GM12878 (cell line): Measurements from ENCODE around the gene SASH3. TPM values are rescaled to one million over a fixed set of nuclear protein-coding genes. Genes with fewer than 3 reads are reported as not detected.

Experiments used
- ATAC-seq: fragments of 200-7000 bp; cut with Tn5 transposase; 3 replicates; pipeline ENCODE4 v1.9.1; 2020; ENCODE audit warnings: mild to moderate bottlenecking, moderate library complexity
- BruUV-seq: library from RNA; stranded (reverse); fragments of 400-500 nt; replicated peaks from 2 replicates; lab custom pipeline; 2021; lab: Mats Ljungman, UMichigan
- CTCF ChIA-PET: fragments of 300-600 bp; sonication (Branson Sonifier 250); formaldehyde crosslinking; extraction: SDS; loops from one replicate; lab custom pipeline; 2021; ENCODE audit warnings: inconsistent platforms; lab: Yijun Ruan, JAX
- POLR2A ChIA-PET: fragments of 350-600 bp; formaldehyde crosslinking; extraction: SDS; loops from one replicate; lab custom pipeline; 2021; ENCODE audit warnings: inconsistent platforms; lab: Charles Lee
- RAD21 ChIA-PET: fragments of 300-600 bp; sonication (Branson Sonifier 250); formaldehyde crosslinking; loops from one replicate; lab custom pipeline; 2023; ENCODE audit warnings: antibody characterized with exemption; ENCODE audit not compliant: unreplicated experiment; lab: Charles Lee
- SMC1A ChIA-PET: fragments of 300-600 bp; sonication (Branson Sonifier 250); formaldehyde crosslinking; loops from one replicate; lab custom pipeline; 2023; ENCODE audit not compliant: unreplicated experiment, uncharacterized antibody; lab: Charles Lee
- DNase-seq: peaks from one replicate; pipeline ENCODE4 v3.0.0-alpha.2; 2011; ENCODE audit warnings: low read depth, low spot score
- FAIRE-seq: peaks from 3 replicates; lab custom pipeline; 2011; peaks lifted over from hg19 to GRCh38; lab: Jason Lieb, UNC
- H2AFZ ChIP-seq: 2 replicates; pipeline ENCODE4 v1.6.0; 2011; ENCODE audit warnings: low read depth, low read length, control low read depth; ENCODE audit not compliant: control insufficient read depth
- H3K27ac ChIP-seq: 2 replicates; pipeline ENCODE4 v1.5.1; 2011; ENCODE audit warnings: control low read depth; ENCODE audit not compliant: control insufficient read depth, insufficient read depth
- H3K27me3 ChIP-seq, 2 experiments: replicated peaks in 1 of 2; 2 replicates each; pipeline versions ENCODE4 v1.6.0 to v1.6.1; 2011; ENCODE audit warnings: low read length in 1 of 2; ENCODE audit not compliant: control insufficient read depth in 2 of 2, insufficient read depth in 2 of 2
- H3K36me3 ChIP-seq, 2 experiments: 2 replicates each; pipeline ENCODE4 v1.5.1; 2011; ENCODE audit warnings: low read length in 1 of 2; ENCODE audit not compliant: control insufficient read depth in 2 of 2, insufficient read depth in 2 of 2
- H3K4me1 ChIP-seq: 2 replicates; pipeline ENCODE4 v1.6.1; 2011; ENCODE audit warnings: mild to moderate bottlenecking, low read length, moderate library complexity, mixed read lengths; ENCODE audit not compliant: control insufficient read depth, insufficient read depth
- H3K4me2 ChIP-seq: 2 replicates; pipeline ENCODE4 v1.6.0; 2011; ENCODE audit warnings: control low read depth; ENCODE audit not compliant: control insufficient read depth, insufficient read depth
- H3K4me3 ChIP-seq: fragments of 200-600 bp; sonication (generic); 2 replicates; pipeline ENCODE4 v1.5.1; 2016
- H3K79me2 ChIP-seq: 2 replicates; pipeline ENCODE4 v1.6.0; 2011; ENCODE audit warnings: low read length; ENCODE audit not compliant: control insufficient read depth, insufficient read depth
- H3K9ac ChIP-seq: 2 replicates; pipeline ENCODE4 v1.8.0; 2011; ENCODE audit warnings: low read length, control low read depth, mixed read lengths; ENCODE audit not compliant: control insufficient read depth, insufficient read depth
- H3K9me3 ChIP-seq: replicated peaks from 3 replicates; pipeline ENCODE4 v1.5.1; 2011; ENCODE audit warnings: mild to moderate bottlenecking, low read length; ENCODE audit not compliant: control insufficient read depth, insufficient read depth
- H4K20me1 ChIP-seq: 2 replicates; pipeline ENCODE4 v1.6.0; 2011; ENCODE audit not compliant: control insufficient read depth, insufficient read depth
- RAD51 ChIP-seq: fragments of 450-650 bp; IDR thresholded peaks from 2 replicates; pipeline ENCODE4 v1.6.1; 2016; ENCODE audit warnings: moderate library complexity, mild to moderate bottlenecking, inconsistent platforms
- ZNF384 ChIP-seq: IDR thresholded peaks from 2 replicates; pipeline ENCODE4 v1.6.1; 2012; ENCODE audit warnings: low read depth, mild to moderate bottlenecking, low read length, improper control_type of control experiment, borderline replicate concordance
- ZNF687 ChIP-seq: fragments of 450-650 bp; IDR thresholded peaks from 2 replicates; pipeline ENCODE4 v1.6.1; 2017; ENCODE audit warnings: mild to moderate bottlenecking, moderate library complexity
- WGBS: methylation state at CpG from one replicate; pipeline ENCODE4 v1.1.6; 2016; ENCODE audit warnings: low lambda C conversion rate; ENCODE audit not compliant: insufficient replicate concordance, insufficient coverage; ENCODE audit errors: missing lambda C conversion rate; 5-methylcytosine and 5-hydroxymethylcytosine counted together
- in situ Hi-C: fragments of 300-500 bp; cut with MboI; formaldehyde crosslinking; loops from 9 replicates; pipeline ENCODE4 v1.14.3; 2018; ENCODE audit warnings: mixed read lengths
- intact Hi-C: fragments of 100-400 bp; cut with micrococcal nuclease; formaldehyde crosslinking; loops from one replicate; pipeline ENCODE4 v1.14.2; 2022; ENCODE audit not compliant: unreplicated experiment
- polyA plus RNA-seq, 11 experiments: library from polyadenylated mRNA; depleted of rRNA in 4 of 11; unstranded in 6 of 11; stranded (reverse) in 5 of 11; fragments of >200 nt; fragmentation: Nextera tagmentation in 4 of 11; fragmentation: Illumina TruSeq in 1 of 11; extraction: Ambion mirVana in 4 of 11; extraction: Trizol in 1 of 11; gene quantifications; 1 replicate in 1 of 11; 2 replicates in 10 of 11; pipeline versions ENCODE4 v1.2.1 to v1.2.3, GENCODE V29; 2011 to 2016; ENCODE audit warnings: inconsistent platforms in 2 of 11, missing spikeins in 2 of 11, low read depth in 1 of 11
- total RNA-seq, 4 experiments: library from RNA; depleted of rRNA in 3 of 4; stranded (reverse); fragments of >200 nt in 3 of 4; fragmentation: Illumina TruSeq in 1 of 4; extraction: Trizol in 1 of 4; gene quantifications; 2 replicates each; pipeline versions ENCODE4 v1.2.1 to v1.2.3, GENCODE V29; 2013 to 2021

SASH3 gene
- total and polyA plus RNA-seq, 10 of the 15 experiments (the other 5 are each of a cell fraction or from before 2014, with no cell fraction given): 23.1 to 233 (median 160) TPM

- TF ChIP-seq ZNF687: no peak
Observed at GRCh38 chrX:129824620-129825019, 44.9 kb downstream of the SASH3 start (continued).

GRCh38 chrX:129825746-129826505, 46.2 kb downstream of the SASH3 start:
- FAIRE-seq (no peak), DNase-seq (no peak), ATAC-seq (no peak)
- peak; percentile 21; the same call in 1 of the 2 replicates for TF ChIP-seq RAD51
- TF ChIP-seq ZNF384: no peak
- no peak overlapping the region for H3K4me2 ChIP-seq
- WGBS: 41% methylated on average over 4 of the region's 4 CpGs
- no peaks in the 10 kb centered on the region for H3K4me1 ChIP-seq
- no peak overlapping the region for H3K27ac ChIP-seq
- no peaks in the 10 kb centered on the region for H3K9me3 ChIP-seq
- H3K36me3 ChIP-seq: no peaks in the 10 kb centered on the region; a peak in 1 of 4 replicates
- ChIA-PET CTCF (interaction anchor here (0.8 to 3.5 kb wide), 12 partner anchors 12 to 189 kb away, joined by 3 to 21 read pairs (median 4); partner anchors contain the start of gene SASH3), SMC1A (interaction anchor here (1.0 to 1.6 kb wide), 7 partner anchors 39 to 222 kb away, joined by 3 to 8 read pairs (median 3); no protein-coding TSS in a partner anchor), POLR2A (no interaction called here), RAD21 (interaction anchor here (1.1 to 1.2 kb wide), 2 partner anchors 39 to 70 kb away, joined by 3 to 7 read pairs; no protein-coding TSS in a partner anchor)
- H3K79me2 ChIP-seq: no peaks in the 10 kb centered on the region
- intact Hi-C loops: loop anchor here (10.0 kb wide), 1 partner anchor 239 kb away; no protein-coding TSS in a partner anchor
- in situ Hi-C loops: no loop called here
- no peak overlapping the region for H3K9ac ChIP-seq
- H3K4me3 ChIP-seq: no peak overlapping the region
- no TSS peak for BruUV-seq
- no peaks in the 10 kb centered on the region; a peak in 1 of 4 replicates for H3K27me3 ChIP-seq
- no peaks in the 10 kb centered on the region for H4K20me1 ChIP-seq
- no peak overlapping the region for H2AFZ ChIP-seq
